Fibroblast of pulmonary artery (primary cell): Measurements from ENCODE around the gene GP2.
"Not testable (repeated sequence)": the region's sequence is repeated elsewhere in the genome, so short reads cannot be mapped to it uniquely, and the experiment has no call there.

Experiments
- DNase-seq: peaks from one replicate; pipeline ENCODE4 v3.0.0-alpha.2; 2010; ENCODE audit warnings: low read depth
- H3K4me3 ChIP-seq: replicated peaks from 2 replicates; pipeline ENCODE4 v1.5.1; 2011; ENCODE audit warnings: low read depth, mild to moderate bottlenecking, control low read depth, low read length, moderate library complexity
- CTCF ChIP-seq: IDR thresholded peaks from 2 replicates; pipeline ENCODE4 v1.5.1; 2011; ENCODE audit warnings: mild to moderate bottlenecking, control low read depth, low read length, inconsistent platforms; ENCODE audit errors: missing control alignments

GP2 gene

GRCh38 chr16:20314575-20314974 lies 12.7 kb downstream of the GP2 start:
- no peak for TF ChIP-seq CTCF
- no peak for DNase-seq
- no peak overlapping the region for H3K4me3 ChIP-seq

GRCh38 chr16:20313741-20314140 lies 13.6 kb downstream of the GP2 start:
- H3K4me3 ChIP-seq: no peak overlapping the region
- TF ChIP-seq CTCF: no peak
- DNase-seq: no peak

- DNase-seq, H3K4me3 ChIP-seq: not testable (repeated sequence)
Observed at GRCh38 chr16:20312536-20313095, 14.7 kb downstream of the GP2 start.

GRCh38 chr16:20311548-20311947 lies 15.8 kb downstream of the GP2 start:
- H3K4me3 ChIP-seq: no peak overlapping the region
- no peak for TF ChIP-seq CTCF
- DNase-seq: no peak

GRCh38 chr16:20310421-20311395 lies 16.6 kb downstream of the GP2 start:
- no peak for TF ChIP-seq CTCF
- DNase-seq: no peak
- no peak overlapping the region for H3K4me3 ChIP-seq

- no peak overlapping the region for H3K4me3 ChIP-seq
- DNase-seq: no peak
- no peak for TF ChIP-seq CTCF
Observed at GRCh38 chr16:20309786-20310185, 17.5 kb downstream of the GP2 start.

- no peak for DNase-seq
- no peak for TF ChIP-seq CTCF
- no peak overlapping the region for H3K4me3 ChIP-seq
Observed at GRCh38 chr16:20308801-20309590, 18.3 kb downstream of the GP2 start.
